Measurements from ENCODE around the gene CHST9.
"Not testable (repeated sequence)": the region's sequence is repeated elsewhere in the genome, so short reads cannot be mapped to it uniquely, and the experiment has no call there.

The CHST9 gene

DNA sequence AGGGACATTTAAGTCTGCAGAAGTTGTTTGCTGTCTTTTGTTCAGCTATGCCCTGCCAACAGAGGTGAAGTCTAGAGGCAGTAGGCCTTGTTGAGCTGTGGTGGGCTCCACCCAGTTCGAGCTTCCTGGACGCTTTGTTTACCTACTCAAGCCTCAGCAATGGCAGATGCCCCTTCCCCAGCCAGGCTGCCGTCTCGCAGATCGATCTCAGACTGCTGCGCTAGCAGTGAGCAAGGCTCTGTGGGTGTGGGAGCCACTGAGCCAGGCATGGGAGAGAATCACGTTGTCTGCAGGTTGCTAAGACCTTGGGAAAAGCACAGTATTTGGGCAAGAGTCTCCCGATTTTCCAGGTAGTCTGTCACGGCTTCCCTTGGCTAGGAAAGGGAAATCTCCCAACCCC, 91.8 kb downstream of the CHST9 start:
- DNase-seq (ENCODE audit: low spot score): not testable (repeated sequence)

DNA sequence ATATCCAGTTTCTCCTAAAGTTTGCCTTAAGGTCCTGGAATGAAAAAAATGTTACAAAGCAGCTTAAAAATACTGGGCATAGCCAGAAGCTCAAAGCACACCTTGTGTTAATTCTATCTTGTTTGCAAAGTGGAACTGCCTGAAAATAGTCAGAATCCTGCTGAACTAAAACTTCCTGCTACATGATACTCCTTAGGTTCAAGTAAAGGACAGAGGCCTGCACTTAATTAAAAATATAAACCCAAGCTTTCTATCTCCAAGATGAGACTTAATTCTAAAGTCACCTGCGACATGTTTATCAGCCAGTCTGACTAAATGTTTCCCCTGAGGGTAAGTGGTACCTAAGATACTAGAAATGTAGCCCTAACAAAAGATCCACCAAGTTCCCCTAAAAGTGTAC, 103.4 kb downstream of the CHST9 start:
- DNase-seq (ENCODE audit: low spot score): no peak

DNA sequence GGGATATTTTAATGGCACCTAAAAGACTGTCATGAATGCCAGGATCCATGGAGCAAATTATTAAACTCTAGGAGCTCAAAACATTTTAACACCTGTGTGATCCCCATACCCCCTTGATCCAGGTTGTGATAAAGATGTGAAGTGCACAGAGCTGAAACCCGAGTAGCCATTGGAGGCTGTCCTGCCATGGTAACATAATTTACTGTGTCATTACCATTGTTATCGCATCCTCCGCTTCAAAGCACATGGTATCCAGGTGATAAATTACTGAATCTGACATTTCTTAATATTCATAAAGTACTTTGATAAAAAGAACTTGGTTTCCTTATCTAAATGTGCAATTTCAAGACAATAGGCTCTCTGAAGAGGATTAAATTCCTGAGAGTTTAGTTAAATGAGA, 109.3 kb downstream of the CHST9 start:
- no peak for DNase-seq (ENCODE audit: low spot score)

DNA sequence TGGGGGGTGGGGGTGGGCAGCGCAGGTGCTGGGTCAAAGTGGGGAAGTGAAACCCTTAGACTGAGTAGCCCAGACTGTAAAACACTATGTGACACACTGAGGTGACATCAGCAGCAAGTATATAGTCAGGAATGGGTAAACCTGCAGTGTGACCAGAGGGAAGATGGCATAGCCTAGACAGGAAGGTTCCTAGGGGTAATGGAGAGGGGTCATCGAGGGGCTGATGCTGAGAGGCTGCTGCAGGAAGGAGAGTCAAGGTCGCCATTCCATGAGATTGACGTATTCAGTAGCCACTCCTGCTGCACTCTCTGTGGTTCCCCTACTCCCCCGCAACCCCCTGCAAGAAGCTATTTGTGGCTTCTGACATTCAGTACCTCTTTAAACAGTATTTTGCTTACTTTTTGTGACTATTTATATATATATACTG, 111.7 kb downstream of the CHST9 start:
- no peak for DNase-seq (ENCODE audit: low spot score)

DNA sequence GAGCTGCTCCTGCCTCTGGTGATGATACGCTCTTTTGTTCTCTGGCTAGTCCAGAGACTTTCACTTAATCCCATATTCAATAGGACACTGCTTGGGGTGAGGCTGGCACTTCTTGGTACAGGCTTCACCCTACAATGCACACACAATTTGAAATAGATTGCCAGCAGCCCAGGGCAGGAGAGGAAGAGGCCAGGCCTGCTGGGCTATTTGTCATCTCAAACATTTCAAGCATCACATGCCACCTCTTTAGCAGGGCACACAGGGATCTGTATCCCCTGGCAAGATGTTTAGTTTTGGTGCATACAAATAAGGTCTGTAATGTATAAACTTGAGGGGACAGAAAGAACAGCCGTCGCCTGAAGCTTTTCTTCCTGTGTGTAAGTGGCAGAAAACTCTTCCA, 120.4 kb downstream of the CHST9 start:
- no peak for DNase-seq (ENCODE audit: low spot score)

DNA sequence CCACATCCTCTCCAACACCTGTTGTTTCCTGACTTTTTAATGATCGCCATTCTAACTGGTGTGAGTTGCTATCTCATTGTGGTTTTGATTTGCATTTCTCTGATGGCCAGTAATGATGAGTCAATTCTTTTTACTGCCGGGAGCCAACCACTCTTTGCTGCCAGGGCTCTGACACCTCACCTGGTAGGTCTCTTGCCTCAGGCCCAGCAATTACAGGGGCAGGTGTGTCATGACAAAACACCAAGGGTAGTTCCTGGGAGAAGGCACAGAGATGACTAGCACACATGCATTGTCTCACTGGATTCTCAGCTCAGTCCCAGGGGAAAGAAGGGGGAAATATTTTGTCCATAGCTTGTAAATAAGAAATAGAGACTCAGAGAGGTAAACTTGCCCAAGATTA, 122.3 kb downstream of the CHST9 start:
- DNase-seq (ENCODE audit: low spot score): no peak

DNA sequence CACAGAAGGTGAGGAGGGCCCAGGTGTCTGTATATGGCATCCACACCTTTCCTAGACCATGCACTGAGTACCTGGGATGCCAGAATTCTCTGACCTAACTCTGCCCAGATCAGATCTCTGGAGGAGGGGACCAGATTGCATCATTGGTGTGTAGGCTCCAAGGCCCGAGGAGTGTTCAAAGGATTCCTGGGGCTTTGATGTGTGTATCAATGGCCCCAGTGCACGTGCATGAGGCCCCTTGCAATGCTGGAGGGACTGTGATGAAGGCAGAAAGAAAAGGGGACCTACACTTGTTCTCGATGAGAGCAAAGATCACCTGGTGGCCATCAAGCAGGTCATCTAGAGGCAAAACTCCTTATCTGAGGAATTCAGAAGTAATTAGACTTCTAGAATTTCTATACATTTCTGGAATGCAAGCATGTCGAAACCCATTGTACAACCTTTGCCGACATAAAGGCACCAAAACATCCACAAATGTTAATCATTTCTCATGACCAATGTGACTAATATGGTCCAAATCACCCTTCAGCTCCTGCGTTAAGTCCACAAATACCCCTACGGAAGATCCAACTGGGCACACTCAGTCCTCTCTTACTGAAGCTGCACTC, 123.5 kb downstream of the CHST9 start:
- no peak for DNase-seq (ENCODE audit: low spot score)

DNA sequence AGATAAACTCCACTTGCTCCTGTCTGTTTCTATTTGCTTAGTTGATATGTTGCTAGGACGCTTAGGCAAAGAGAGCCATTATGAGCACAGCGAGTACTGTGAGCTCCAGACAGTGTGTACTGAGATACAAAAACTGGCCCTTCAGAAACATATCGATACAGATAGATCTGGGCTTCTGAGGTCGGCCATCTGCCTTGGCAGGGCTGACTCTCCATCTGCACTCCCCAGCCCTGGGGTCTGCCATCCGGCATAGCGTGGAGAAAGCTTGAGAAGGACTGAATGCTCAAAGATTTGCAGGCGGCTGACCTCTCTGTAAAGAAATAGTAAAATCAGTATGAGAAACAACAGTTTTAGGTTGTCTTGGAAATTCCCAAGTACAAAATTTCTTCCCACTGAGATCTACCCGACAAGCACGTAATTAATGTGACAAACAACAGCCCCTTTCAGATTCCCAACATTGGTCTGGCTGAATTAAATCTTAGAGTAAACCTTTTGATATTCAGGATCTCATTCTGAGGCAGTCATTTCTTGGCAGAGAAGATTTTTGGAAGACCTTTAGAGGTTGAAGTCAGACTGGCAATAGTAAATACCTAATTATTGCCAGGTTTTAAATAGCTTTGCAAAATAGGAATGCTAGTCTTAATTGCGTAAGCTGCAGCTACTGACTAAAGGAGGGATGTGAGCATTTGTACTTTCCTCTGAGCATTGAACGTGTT, 127.4 kb downstream of the CHST9 start:
- no peak for DNase-seq (ENCODE audit: low spot score)

DNA sequence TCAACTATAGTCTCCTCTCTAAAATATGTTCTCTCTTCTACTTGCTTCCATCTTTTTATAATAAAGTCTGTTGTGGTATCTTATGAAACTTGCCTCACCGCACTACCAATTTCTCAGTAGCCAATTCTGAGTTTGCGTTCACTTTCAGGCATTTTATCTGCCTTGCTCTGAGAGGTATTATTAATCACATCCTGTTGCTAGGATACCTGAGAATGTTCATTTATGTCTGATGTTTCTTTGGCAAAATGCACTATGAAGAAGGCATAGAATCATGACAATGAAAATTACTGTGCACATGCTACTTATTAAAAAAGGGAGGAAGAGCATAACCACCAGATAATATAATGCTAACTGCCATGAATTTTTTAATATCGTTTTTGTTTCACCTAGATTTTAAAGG, 130.2 kb downstream of the CHST9 start:
- no peak for DNase-seq (ENCODE audit: low spot score)

DNA sequence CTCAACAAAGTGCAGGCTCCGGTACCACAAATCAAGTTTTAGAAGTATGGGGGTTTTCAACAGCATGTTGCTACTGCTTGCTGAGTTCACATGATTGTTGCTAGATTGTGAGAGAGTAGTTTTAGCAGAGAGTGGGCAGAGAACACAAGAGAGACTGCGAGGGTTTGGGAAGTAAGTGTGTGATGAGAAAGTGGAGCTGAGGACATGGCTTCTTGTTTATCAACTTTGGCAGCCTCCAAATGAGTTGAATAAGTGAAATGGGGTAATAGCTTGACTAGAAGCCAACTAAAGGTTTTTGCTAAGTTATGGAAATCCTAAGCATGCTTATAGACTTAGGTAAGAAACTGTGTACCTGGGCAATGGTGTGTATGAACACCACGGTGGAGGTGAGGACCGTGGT, 135.1 kb downstream of the CHST9 start:
- no peak for DNase-seq (ENCODE audit: low spot score)

DNA sequence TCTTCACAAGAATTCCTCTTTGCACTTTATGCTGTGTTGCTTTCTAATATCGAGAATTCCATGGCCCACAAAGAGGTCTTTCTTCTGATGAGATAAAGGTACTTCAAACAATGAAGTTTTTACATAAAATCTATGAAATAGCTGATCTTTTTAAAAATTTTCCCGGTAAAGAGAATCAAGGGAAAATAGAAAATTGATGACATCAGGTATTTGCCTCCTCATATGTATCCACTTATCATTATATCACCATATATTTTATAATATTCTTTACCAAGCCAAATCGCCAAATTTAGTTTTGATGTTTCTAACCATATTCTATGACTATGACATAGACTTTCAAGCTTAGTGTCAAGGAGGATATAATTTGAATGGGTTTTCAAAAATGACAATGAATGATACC, 139.8 kb downstream of the CHST9 start:
- DNase-seq (ENCODE audit: low spot score): no peak

DNA sequence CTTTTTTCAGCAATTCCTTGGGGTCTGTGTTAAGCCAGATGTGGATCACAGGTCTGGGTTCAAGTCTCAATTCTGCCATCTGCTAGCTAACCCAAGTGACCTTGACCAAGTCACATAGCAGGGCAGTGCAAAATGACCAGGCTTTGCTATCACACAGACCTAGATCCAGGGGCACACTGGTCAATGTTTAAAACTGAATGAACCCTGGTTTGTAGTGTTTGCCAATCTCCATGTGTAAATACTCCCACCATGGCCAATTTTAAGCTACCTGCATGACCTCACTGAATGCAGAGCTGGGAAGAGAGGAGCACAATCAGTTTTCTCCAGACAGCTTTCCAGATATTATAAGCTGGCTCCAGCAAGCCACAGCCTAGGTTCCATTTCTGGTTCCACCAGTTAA, 142.9 kb downstream of the CHST9 start:
- no peak for DNase-seq (ENCODE audit: low spot score)

DNA sequence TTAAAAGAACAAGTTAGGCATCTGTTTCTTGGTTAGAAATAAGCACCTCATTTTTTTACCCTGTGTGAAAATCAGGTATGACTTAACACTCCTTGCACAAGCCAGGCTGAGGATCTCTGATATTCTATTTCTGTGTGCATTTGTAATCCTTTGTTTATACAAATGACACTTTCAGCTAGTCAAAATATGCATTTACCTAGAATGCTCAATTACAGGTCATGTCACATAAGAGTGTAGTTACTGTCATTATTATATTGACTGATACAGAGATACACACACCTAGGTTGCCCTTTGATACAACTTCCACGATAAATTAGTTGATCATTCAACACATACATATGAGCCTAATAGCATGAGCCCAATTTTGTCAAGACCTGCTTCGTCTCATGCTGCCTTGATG, 144.3 kb downstream of the CHST9 start:
- no peak for DNase-seq (ENCODE audit: low spot score)

DNA sequence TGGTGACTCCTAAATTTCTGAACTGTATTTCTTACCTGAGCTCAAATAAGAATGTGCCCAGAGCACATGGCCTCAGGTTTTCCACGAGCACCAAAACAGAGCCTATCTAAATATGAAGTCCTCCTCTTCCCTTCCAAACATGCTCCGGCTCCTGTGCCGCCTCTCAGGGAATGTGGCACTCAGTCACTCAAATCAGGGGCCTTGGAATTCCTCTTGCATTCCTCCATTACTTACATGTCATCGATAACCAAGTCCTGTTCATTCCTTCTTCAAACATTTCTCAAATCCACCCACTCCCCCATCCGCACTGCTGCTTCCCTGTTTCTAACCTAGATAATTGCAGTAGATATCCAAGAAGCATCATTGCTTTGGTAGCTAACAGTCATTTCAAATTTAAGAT, 151.4 kb downstream of the CHST9 start:
- no peak for DNase-seq (ENCODE audit: low spot score)

DNA sequence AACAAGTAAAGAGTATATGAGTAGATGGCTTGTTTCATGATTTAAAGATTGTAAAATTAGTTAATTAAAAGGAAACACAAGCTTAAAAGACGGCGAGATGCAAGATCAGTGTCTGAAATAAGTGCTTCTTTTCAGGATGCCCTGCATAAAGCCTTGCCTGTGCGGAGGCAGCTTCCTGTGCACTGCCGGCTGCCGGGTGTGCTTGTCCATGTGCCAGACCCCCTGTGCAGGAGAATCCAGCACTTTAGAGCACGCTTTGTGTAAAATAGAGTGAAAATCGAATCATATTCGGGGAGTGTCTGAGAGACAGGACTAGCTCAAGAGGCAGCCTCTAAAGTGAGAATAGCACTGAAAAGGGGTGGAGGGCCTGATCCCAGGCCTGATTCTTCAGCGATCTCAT, 154.7 kb downstream of the CHST9 start:
- no peak for DNase-seq (ENCODE audit: low spot score)

DNA sequence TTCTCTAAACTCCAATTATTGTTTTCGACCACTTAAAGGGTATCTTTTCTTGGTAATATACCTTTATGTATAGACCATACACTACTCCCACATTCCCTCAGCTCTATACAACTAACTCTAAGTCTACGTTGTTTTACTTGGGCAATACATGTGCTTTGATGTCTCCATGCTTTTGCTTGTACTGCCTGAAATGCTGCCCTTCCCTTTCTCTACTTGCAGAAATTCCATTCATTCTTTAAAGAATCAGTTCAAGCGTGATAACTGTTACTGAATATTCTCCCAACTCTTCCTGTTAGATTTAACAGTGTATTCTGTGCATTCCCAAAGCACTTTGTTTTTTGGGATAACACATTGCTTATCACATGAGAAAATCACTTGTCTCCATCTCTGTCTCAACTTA, 162.6 kb downstream of the CHST9 start:
- DNase-seq (ENCODE audit: low spot score): no peak

DNA sequence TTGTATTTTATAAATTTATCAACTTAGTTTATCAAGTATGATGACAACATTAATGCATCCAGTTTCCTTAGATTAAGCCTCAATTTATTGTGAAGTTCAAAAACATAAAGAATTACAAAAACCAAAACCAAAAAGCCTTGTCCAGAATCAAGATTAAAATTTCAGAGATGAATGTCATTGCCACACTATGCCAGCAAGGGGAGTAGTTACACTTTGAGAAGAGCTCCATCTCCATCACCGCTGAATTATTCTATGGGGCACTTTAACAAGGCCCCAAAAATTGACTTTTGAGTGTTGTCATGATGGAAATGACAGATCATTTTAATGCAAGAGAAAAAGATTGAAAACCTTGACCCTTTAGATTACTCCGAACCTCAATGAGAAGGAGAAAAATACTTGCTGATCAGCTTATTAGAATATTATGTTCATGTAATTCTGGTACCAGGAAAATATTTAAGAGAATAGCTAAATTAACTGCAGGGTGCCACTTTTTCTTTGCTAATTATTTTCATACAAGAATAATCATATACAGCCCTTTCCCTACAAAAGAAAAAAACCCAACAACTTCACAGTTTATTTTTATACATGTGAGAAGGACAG, 167.1 kb downstream of the CHST9 start:
- DNase-seq (ENCODE audit: low spot score): peak; percentile 40

DNA sequence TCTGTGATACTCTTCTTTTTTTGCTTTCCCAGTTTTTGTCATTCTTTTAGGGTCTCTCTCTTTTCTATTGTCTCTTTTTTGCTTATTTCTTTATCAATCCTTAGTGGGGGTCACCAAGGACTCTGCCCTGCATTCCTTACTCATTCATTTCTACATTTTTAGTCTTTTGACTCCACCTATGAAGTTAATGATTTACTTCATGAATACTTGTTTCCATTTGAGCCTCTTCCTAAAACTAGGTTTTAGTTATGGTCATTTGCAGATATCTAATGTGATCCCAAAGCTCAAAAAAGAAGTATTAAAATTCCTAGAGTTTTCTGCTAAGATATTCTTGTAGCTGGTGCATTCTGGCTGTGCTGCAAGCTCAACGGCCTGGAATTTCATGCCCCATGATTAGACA, 170.3 kb downstream of the CHST9 start:
- no peak for DNase-seq (ENCODE audit: low spot score)

DNA sequence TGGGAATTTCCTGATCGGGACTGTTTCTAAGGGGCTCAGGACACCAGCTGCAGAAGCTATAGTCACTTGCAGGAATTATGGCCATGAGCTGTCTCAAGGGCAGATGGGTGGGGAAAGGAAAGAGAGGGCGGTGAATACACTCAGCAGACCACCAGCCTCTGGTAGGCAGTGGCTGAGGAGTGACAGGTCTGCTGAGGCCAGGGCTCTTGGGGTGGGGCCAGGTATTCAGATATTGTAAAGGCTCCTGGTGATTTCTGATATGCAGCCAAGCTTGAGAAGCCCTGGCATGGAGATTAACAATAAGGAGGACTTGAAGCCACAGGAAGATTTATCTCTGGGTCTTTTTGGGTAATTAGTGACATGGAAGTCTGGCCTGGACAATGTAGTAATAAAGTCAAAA, 174.3 kb downstream of the CHST9 start:
- DNase-seq (ENCODE audit: low spot score): no peak

DNA sequence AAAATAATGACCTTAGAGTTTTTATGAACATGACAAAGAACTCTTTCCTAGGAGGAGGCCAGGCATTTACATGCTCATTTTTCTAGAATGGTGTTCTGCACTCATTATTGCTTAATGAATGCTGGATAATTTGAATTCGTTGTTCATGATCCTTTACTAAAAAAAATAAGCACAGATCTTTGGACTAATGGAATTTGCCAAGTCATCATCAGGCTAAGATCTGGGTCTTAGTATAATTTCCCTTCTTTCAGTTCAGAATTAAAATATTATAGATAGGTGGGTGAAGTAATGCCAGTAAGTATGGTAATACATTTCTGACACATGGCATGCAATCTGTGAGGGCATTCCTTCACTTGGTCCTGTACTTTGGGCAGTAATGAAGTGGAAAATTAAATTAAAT, 175.8 kb downstream of the CHST9 start:
- no peak for DNase-seq (ENCODE audit: low spot score)

DNA sequence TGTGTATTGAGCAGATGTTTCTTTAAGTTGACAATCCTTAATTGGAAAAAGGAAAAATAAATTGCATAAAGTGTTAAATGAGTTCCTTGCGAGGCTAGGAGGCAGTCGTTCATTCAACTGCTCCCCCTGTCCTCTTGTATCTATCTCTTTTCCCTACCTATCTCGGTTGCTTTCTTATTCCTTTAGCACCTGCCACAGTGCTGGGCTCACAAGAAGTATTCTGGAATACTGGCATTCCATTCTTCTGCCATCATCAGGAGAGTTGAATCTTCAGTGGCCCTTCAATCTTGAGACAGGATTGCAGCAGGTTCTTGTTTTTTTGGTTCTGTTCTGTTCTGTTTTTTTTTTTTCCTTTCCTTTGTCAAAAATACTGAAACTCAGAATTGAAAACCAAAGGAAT, 176.5 kb downstream of the CHST9 start:
- no peak for DNase-seq (ENCODE audit: low spot score)

DNA sequence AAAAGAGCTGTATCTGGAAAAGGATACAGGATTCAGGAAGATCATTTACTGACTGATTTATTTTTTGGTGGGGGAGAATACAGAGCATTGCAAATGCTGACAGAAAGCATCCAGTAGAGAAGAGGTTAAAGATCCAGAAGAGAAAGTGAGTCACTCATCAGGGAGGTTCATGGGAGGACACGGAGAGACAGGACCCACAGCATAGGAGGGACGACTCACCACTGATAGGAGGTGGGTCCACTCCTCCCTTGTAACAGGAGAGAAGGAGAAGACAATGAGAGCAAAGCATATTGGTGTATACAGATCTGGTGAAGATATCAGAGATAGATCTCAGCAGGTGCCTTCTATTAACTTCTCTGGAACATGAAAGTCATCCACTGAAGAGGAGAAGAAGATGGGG, 177.2 kb downstream of the CHST9 start:
- DNase-seq (ENCODE audit: low spot score): no peak

DNA sequence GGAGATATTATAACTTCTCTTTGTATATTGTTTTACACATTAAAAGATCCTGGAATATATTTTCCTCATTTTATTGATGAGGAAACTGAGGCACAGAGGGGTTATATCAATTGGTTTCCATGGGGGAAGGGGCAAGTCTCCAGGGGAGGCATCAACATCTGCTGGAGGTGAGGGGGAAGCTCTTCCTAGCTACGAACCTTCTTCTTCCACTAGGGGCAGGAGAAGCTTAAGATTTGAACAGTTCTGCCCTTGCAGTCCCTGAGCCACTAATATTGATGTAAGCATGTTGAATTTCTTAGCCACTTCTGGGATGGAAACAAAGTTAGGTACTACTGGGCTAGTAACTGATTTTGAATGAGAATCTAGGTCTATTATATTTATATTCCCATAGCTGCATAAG, 179.5 kb downstream of the CHST9 start:
- peak; percentile 50 for DNase-seq (ENCODE audit: low spot score)

Measured in D341Med (cell line).